GM21529 (cell line): ENCODE measurements around the gene AHSP.
"Not testable (repeated sequence)": the region's sequence is repeated elsewhere in the genome, so short reads cannot be mapped to it uniquely, and the experiment has no call there.

ENCODE experiments used
- ATAC-seq: cut with Tn5 transposase; IDR thresholded peaks from one replicate; pipeline ENCODE4 v1.9.1; 2021; ENCODE audit not compliant: unreplicated experiment

Gene AHSP

DNA sequence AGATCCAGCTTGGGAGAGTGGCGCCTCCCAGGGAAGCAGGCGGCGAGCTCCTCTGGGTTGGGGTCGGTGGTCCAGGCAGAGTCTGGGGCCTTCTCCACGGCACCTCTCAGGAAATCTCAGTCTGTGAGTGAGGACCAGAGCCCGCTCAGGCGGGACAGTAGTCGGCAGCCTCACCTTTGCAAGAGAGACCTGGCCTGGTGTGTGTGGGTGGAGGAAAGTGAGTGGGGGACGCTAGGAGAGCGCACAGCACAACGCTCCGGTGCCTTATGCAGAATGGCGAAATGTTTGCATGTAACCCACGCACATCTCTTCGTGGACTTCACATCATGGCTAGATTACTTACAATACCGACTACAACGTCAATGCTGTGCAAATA, 2.2 kb downstream of the AHSP start:
- ATAC-seq: no peak

DNA sequence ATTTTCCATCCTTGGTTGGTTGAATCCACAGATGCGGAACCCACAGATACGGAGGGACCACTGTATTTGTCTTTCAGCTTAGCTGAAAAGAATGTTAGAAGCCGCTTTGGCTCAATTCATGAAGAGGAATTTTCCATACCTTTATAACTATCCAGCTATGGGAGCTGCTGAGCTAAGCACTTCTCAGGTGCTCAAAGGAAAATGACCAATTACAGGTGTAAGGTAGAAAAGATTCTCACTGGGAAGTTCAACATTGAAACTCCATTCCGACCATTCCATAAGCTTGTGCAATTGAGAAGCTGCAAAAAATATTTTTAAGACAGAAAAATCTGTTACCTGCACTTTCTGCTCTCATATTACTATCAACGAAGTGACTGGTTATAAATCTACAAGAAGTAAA, 2.7 kb downstream of the AHSP start:
- ATAC-seq: no peak

DNA sequence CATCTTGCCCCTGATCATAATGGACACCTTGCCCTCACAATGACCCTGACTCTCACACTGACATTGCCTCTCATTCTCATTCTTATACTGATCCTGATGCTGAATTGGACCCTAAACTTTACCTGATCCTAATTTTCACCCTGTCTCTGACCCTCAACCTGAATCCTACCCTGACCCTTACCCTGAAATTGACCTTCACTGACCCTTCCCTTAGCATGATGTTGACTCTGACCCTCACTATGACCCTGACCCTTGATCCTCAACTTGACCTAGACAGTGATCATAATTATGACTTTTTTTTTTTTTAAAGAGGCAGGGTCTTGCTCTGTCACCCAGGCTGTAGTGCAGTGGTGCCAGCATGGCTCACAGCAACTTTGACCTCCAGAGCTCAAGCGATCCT, 3.4 kb downstream of the AHSP start:
- no peak for ATAC-seq

DNA sequence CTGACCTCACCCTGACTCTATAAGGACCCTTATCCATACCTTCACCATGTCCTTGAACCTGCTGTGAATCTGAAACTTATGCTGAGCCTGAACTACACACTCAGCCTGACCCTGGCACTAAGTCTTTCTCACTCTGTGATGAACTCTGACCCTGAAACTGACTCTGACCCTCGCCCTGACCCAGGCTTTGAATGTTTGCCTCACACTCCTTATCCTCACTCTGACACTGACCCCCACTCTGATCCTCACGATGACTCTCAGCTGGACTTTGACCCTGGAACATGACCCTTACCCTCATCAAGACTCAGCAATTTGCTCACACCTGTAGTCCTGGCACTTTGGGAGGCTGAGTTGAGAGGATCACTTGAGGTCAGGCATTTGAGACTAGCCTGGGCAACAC, 4.4 kb downstream of the AHSP start:
- no peak for ATAC-seq

DNA sequence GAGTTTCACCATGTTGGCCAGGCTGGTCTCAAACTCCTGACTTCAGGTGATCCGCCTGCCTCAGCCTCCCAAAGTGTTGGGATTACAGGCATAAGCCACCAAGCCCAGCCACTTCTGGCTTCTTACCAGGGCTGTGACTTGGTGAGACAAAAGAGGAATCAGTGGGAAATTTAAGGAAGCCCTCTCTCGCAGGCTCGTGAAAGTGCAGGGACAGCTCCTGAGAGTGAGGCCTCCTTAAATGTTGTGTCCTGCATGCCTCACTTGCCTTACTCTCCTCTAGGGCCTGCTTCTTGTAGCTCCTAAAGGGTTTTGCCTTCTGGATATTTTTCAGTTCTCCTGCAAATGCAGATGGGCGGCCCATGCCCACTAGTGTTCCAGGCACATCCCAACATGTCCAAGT, 5.2 kb downstream of the AHSP start:
- no peak for ATAC-seq

DNA sequence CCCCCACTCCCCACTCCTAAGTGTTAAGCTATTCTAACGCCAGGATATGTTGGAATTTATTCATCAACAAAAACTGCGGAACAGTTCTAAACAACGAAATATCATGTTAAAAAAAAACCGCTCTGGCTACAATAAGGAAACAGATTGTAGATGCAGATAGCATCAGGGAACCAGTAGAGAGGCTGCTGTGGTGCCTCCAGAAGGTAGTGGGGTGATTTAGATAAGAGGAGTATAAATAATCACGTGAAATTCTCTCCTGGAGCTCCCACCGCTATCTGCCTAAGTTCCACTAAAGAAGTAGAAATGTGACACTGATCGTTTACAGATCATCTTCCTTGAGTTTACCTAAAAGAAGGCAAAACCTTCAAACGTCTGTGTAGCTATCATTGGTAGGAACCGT, 8.0 kb downstream of the AHSP start:
- no peak for ATAC-seq

DNA sequence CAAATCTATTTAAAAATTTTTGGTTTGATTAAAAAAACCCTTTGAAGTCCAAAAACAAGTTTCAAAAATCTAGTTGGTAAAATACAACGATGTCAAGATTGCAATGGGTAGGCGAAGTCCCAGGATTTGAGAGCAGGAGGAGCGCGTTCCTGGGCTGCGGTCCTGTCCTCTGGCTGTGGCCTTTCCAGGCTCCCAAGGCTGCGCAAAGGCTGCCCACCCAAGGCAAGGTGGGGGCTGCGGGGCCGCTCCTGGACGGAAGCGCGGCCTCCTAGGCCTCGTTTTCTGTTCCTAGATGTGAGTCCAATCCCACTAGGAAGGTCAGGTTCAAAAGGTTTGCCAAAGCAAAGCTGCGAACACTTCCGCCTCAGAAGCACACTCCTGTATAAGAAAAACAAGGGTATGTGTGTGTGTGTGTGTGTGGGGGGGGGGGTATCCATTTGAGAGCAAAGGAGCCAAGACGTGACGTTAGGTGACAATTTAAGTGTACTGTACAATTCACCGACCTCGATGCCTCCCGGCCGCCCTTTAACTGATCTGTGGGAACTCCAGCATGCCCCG, 9.2 kb downstream of the AHSP start:
- no peak for ATAC-seq

DNA sequence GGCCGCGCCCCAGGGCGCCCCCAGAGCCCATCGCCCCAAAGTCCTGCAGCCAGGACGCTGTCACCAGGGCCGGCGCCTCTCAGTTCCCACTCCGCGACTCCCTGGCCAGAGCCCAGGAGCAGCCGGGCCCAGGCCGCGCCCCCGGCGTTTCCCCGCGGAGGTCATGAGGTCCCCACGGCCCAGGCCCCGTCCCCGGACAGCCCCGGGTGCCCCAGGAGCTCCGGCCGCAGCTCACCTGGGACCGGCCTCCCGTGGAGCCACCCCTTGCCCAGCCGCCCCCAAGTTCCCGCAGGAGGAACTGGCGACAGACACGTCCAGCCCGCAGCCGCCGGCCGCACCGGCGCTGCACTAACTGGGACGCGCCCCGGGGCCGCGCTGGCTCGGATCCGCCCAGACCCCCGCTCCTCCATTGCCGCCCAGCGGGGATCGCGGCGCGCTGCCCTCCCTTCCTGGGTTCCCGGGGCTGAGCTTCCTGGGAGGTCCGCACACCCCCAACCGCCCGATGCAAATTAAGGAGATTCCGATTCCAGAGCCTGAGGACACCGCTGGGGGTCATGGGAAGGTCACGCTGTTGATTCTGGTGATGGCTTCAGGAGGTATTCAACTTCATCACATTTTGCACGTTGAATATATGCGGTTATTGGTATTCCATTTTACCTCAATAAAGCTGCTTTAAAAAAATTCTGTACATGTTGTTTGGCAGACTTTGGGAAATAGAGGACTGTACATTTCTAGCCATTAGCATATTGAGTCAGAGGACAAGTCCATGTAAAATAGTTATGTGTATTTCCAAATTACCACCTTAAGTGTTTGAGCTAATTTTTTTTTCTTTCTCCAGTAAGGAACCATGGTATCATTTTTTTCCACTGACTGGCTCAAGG, 9.9 kb downstream of the AHSP start:
- ATAC-seq: no peak

DNA sequence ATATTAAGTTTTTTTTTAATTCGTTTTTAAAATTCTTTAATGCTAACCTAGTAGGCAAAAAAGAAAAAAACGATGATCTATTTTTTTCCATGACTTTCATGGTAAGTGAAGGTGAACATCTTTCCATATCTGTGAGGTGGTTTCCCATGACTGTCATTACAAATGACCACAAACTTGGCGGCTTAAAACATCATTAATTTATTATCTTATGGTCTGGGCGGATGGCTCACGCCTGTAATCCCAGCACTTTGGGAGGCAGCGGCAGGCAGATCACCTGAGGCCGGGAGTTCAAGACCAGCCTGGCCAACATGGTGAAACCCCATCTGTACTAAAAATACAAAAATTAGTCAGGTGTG, 10.5 kb downstream of the AHSP start:
- ATAC-seq: not testable (repeated sequence)

DNA sequence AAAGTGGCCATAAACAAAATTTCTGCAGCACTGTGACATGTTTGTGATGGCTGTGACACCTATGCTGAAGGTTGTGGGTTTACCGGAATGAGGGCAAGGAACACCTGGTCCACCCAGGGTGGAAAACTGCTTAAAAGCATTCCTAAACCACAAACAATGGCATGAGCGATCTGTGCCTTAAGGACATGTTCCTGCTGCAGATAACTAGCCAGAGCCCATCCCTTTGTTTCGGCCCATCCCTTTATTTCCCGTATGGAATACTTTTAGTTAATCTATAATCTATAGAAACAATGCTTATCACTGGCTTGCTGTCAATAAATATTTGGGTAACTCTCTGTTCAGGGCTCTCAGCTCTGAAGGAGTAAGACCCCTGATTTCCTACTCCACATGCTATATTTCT, 12.1 kb downstream of the AHSP start:
- not testable (repeated sequence) for ATAC-seq

DNA sequence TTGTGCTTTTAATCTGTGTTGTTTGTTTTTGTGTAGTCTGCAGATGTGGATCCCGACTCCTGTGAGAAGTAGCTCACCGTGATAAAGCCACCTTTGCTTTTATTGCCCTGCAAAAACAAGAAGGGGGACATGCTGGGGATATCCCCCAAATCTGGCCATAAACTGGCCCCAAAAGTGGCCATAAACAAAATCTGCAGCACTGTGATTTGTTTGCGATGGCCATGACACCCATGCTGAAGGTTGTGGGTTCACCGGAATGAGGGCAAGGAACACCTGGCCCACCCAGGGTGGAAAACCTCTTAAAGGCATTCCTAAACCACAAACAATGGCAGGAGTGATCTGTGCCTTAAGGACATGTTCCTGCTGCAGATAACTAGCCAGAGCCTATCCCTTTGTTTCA, 15.1 kb downstream of the AHSP start:
- ATAC-seq: no peak

DNA sequence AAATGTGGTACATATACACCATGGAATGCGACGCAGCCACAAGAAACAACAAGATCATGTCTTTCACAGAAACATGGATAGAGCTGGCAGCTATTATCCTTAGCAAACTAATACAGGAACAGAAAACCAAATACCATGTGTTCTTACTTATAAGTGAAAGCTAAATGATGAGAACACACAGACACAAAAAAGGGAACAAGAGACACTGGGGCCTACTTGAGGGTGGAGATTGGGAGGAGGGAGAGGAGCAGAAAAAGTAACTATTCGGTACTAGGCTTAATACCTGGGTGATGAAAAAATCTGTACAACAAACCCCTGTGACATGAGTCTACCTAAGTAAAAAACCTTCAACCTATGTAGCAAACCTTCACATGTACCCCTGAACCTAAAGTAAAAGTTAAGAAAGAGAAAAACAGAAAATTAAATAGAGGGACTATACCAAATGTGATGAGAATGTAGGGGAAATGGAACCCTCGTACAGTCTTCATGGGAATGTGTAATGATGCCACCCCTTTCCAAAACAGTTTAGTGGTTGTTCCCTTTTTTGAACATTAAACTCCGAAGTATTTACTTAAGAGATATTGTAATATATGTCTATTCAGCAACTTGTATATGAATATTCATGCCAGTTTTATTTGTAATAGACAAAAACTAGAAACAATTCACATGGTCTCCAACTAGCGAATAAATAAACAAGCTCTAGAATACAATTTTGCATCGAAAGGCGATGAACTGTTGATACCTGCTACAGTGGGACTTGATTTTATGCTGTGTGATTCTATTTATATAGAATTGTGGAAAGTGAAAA, 33.9 kb downstream of the AHSP start:
- ATAC-seq: no peak

DNA sequence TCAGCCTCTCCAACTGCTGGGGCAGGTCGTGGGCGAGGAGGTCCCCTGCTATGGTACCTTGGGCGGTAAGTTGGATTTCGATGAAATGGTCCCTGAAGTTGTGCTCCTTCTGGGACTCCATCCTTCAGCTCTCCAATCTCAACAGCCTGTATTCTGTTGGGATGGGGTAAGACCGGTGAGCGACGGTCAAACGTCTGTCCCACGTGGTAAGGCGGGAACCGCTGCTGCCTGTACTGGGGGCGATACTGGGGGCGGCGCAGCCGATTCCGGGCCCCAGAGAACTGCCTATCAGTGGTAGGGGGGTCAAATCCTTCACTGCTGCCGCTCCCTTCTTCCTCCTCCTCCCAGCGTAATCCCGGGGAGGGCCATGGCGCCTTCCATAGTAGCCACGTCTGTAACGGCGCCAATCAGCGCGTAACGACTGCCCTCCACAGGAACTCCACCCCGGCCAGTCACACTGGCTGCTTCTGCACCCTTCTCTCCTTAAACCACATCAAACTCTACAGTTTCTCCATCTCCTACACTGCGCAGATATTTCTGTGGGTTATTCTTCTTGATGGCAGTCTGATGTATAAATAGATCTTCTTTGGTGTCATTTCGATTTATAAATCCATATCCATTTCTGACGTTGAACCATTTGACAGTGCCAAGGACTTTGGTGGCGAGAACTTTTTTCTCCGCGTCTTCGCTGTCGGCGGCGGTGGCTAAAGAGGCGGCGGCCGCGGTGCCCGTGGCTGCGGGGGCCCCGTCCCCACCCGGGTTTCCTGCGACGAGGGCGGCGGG, 41.1 kb downstream of the AHSP start:
- ATAC-seq: no peak

DNA sequence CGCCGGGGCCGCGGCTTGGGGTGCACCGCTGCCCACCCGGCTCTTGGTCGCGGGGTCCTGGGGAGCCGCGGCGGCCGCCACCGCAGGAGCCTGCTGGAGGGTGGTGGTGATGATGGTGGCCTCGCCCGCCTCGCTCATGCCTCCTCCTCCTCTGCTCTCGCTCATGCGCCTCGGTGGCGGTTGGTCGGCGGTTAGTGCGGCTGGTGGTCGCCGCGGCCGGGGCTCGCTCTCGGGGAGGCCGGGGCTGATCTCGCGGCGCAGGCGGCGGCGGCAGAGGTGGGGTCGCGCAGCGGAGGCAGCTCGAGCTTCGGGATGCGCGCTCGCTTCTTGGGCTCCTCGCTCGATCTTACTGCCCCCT, 41.6 kb downstream of the AHSP start:
- ATAC-seq: no peak

DNA sequence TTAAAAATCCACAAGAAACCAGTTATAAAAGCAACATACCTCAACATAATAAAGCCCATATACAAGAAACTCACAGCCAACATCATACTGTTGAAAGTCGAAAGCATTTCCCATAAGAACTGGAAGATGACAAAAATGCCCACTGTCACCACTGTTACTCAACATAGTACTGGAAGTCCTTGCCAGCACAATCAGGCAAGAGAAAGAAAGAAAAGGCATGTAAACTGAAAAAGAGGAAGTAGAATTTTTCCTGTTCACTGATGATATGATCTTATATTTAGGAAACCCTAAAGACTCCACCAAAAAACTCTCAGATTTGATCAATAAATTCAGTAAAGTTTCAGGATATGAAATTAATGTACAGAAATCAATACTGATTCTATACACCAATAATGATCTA, 45.1 kb downstream of the AHSP start:
- ATAC-seq: no peak

DNA sequence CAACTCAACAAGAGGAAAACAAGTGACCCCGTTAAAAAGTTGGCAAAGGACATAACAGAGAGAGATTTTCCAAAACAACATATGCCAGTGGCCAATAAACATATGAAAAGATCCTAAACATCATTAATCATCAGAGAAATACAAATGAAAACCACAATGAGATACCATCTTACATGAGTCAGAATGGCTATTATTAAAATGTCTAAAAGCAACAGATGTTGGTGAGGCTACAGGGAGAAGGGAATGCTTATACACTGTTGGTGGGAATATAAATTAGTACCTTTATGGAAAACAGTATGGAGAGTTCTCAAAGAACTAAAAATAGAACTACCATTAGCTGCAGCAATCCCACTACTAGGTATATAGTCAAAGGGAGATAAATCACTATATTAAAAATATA, 46.5 kb downstream of the AHSP start:
- not testable (repeated sequence) for ATAC-seq

DNA sequence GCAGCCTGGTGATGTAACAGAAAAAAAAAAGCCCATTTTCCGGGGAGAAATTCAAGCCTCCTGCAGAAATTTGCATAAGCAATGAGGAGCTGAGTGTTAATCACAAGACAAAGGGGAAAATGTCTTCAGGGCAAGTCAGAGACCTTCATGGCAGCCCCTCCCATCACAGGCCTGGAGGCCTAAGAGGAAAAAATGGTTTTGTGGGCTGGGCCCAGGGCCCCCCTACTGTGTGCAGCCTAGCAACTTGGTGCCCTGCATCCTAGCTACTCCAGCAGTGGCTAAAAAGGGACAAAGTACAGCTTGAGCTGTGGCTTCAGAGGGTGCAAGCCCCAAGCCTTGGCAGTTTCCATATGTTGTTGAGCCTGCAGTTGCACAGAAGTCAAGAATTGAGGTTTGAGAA, 49.7 kb downstream of the AHSP start:
- no peak for ATAC-seq
